Left renal pelvis (tissue), 4 donors: ENCODE results near the gene NCOA4. TPM values are rescaled to one million over a fixed set of nuclear protein-coding genes. Genes with fewer than 3 reads are reported as not detected.
"Not testable (repeated sequence)": the region's sequence is repeated elsewhere in the genome, so short reads cannot be mapped to it uniquely, and the experiment has no call there.

Source experiments
- DNase-seq, 4 donors: peaks; one replicate each; pipeline ENCODE4 v3.0.0-alpha.2; 2013; ENCODE audit warnings: low read depth in 4 of 4, low spot score in 3 of 4
- polyA plus RNA-seq, 4 donors: library from polyadenylated mRNA; unstranded; fragments of 120-200 nt; gene quantifications; one replicate each; pipeline ENCODE4 v1.2.1, GENCODE V29; 2013; ENCODE audit not compliant: insufficient read length in 4 of 4

The NCOA4 gene
- polyA plus RNA-seq, 4 donors: 191 to 240 (median 214) TPM

DNA sequence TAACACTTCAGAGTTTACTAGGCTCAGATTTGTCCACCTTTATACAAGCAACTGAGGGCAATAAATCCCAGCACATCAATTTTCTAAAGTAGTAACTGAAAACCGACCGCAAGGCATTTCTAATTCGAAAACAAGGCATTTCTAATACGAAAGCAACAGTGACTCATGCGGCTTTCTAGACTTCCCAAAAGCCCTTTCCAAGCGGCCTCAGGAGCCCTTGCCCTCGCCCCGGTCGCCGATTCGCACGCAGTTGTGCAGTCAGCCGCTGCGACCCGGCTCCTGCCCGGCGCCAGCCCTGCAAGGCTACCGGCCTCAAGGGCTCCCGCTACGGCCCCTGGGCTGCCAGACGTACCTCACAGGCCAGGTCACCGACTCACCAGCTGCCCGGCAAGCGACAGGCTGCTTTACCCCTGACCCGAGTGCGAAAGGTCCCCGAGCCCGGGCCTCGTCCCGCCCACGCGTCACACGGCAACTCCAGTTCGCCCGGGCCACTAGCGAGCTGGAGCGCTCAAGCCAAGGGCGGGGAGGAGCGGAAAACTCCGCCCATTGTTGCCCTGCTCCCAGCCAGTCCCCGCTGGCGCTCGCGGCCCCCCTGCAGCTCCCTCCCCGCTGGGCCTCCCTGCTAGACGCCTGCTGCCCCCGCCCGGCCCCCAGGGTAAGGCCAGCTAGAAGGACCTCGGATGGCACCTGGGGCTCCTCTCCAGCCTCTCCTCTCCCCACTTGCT is 7.3 kb downstream of the NCOA4 start:
- peak; percentile 51 to 74 (median 62) for DNase-seq

GRCh38 chr10:46020344-46020657 is 10.1 kb downstream of the NCOA4 start:
- no peak for DNase-seq

- DNase-seq: no peak
These were observed 10.7 kb downstream of the NCOA4 start for GRCh38 chr10:46019569-46020343.

DNA sequence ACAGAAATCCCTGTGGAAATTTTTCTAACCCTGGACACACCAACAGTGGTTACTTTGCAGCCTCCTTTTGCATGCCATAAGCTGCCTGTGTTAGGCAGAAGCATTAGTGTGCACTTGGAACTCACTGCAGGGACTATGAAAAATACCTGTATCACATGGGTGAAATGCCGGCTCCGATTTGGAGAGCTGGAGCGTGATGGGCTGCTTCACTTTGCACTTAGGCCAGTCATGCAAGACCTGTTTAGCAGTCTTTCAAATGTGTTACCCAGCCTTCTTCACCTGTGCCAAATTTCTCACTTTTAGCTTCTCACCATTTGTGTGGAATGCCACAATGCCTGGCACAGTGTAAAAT is 11.3 kb downstream of the NCOA4 start:
- no peak for DNase-seq

DNA sequence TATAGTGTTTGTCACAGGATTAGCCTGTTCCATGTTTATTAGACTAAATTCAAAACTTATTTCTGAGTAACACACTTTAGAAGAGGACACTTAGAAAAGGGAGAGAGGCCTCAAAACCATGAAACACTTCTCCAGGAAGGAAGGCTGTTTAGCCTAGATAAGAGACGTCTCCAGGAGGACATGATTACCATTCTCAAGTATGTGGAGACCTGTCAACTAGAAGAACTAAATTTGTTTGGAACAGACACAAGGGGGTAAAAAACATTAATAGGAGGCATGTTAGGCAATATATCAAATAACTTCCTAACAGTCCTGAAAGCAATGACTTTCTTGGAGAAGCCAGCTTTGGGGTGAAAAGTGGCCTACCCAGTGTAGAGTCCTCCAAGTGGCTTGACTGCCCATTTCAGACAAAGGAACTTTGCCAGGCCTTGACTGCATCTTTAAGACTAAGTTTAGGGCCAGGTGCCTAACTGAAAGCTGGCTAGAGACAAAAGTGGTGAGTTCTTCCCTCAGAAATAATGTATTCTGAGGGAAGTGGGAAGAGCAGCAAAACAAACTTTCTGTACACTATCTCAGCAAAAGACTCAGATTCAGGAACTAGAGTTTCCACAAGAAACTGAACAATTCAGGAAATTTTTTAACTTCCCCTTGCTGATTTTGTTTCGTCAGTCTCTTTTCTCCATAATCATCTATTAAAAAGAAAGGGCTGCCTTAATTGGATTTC is 11.8 kb downstream of the NCOA4 start:
- no peak for DNase-seq

GRCh38 chr10:46017733-46018132 is 12.7 kb downstream of the NCOA4 start:
- DNase-seq: no peak

DNA sequence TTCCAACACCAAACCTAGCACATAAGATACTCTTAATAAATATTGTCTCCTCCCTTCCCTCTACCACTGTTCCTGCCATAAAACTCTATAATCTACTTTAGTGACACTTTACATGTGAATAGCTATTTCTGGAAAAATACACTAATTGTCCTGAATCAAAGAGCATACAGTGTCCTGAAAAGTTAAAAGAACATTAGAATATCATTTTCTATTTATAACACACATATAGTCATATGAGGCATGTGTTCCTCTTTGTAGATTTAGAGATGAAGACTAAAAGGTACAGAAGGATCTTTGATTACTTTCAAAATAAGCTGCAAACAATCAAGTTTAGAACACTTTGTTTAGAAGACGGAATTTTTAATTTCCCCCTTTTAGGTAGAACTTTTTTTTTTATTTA is 13.6 kb downstream of the NCOA4 start:
- DNase-seq: no peak

GRCh38 chr10:46016190-46016589 is 14.2 kb downstream of the NCOA4 start:
- DNase-seq: no peak

GRCh38 chr10:46014683-46015405 is 15.6 kb downstream of the NCOA4 start:
- no peak for DNase-seq

- no peak for DNase-seq
These were observed 16.2 kb downstream of the NCOA4 start for GRCh38 chr10:46014206-46014605.

DNA sequence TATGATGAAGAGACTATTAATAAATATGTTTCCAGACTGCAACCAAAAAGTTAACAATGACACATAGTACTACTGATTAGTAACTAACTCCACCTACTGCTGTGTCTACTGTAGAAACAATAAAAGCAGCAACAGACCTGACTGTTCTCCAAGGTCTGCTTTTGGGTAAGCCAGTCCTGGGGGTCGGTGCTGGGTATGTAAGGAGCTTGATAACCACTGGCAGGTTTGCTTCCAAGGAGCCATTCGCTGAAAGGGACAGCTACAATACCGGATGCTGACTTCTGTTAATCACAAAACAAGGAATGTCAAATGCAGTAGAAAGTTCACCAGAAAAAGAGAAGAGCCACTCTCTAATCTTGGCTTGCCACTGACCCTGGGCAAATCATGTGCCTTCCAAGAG is 17.7 kb downstream of the NCOA4 start:
- DNase-seq: no peak

- no peak for DNase-seq
These were observed 24.2 kb downstream of the NCOA4 start for GRCh38 chr10:46006219-46006618.

GRCh38 chr10:46005383-46005782 is 25.0 kb downstream of the NCOA4 start:
- no peak for DNase-seq

DNA sequence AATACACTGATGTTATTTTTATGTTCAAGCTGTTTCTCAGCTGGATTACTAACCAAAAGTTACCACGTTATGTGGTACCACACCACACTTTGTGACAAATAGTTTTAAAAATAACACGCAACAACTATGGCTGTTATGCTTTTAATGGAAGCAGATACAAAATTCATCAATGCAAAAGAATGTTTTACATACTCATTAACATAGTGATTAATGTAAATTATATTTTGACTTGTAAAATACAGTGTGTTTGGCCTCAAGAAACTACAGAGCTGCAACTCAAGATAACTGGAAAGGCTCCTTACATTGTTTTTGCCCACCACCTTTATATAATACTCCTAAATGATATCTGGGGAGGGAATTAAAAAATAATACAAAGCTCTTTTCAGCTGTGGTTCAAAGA is 25.5 kb downstream of the NCOA4 start:
- no peak for DNase-seq

- no peak for DNase-seq
These were observed 27.3 kb downstream of the NCOA4 start for GRCh38 chr10:46002916-46003693.

GRCh38 chr10:46002189-46002687 is 28.2 kb downstream of the NCOA4 start:
- DNase-seq: not testable (repeated sequence)

GRCh38 chr10:46001187-46001756 is 29.2 kb downstream of the NCOA4 start:
- DNase-seq: no peak

DNA sequence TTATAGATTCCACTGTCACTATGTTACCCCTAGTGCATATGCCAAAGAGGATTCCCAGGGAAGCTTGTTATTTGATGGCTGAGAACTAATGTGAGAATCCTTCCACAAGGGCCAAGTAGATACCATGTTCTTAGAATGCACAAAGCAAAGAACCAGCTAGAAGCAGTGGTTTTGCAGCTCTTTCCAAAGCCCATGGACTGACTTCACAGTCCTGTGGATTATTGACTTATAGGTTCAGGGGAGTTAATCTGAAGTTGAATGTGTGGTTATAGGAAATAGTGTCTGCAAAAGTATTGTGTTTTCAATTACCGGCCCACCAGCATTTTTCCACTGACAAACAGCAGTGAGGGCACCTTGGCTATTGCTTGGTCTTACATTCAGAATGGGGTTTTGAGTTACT is 29.9 kb downstream of the NCOA4 start:
- DNase-seq: no peak

DNA sequence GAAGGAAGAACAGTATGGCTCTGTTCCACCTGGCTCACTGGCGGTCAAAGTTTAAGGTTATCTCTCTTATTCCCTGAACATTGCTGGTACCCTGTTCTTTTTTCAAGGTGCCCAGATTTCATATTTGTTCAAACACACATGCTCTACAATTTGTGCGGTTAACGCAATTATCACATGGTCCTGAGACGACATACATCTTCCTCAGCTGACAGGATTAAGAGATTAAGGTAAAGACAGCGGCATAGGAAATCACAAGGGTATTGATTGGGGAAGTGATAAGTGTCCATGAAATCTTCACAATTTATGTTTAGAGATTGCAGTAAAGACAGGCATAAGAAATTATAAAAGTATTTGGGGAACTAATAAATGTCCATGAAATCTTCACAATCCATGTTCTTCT is 30.5 kb downstream of the NCOA4 start:
- DNase-seq: not testable (repeated sequence)
